Lung microvascular endothelial cell (primary cell): ENCODE data around the gene MRPL34. TPM values are rescaled to one million over a fixed set of nuclear protein-coding genes. Genes with fewer than 3 reads are reported as not detected.

Experiments
- DNase-seq, 2 donors: peaks; one replicate each; pipeline versions ENCODE4 v3.0.0 to v3.0.0-alpha.2; 2010; ENCODE audit warnings: low read depth in 2 of 2
- total RNA-seq: library from RNA; depleted of rRNA; stranded (reverse); fragments of >200 nt; gene quantifications from 2 replicates; pipeline ENCODE4 v1.2.1, GENCODE V29; 2014

MRPL34 gene
- total RNA-seq, 1 donor from 2014 or later = 56.9 TPM

- peak; percentile 100 for DNase-seq
These were observed 3.7 kb downstream of the MRPL34 start, which contains the start of gene DDA1 for GRCh38 chr19:17309198-17309964. DDA1 (plus strand) TSS chr19:17309563; CDS start chr19:17309655, 92 bp downstream.

GRCh38 chr19:17309965-17310461 is 4.3 kb downstream of the MRPL34 start:
- DNase-seq = peak in 1 of 2 donors; percentile 48

GRCh38 chr19:17311455-17312188 is 6.0 kb downstream of the MRPL34 start:
- peak in 1 of 2 donors; percentile 60 for DNase-seq

- DNase-seq = no peak
These were observed 6.8 kb downstream of the MRPL34 start for GRCh38 chr19:17312189-17313113.

- DNase-seq = no peak
These were observed 8.4 kb downstream of the MRPL34 start for GRCh38 chr19:17314007-17314593.

- peak in 1 of 2 donors; percentile 59 for DNase-seq
These were observed 13.3 kb downstream of the MRPL34 start for GRCh38 chr19:17318966-17319365.

GRCh38 chr19:17319473-17320238 is 14.0 kb downstream of the MRPL34 start:
- DNase-seq = no peak

- DNase-seq = no peak
These were observed 14.8 kb downstream of the MRPL34 start for GRCh38 chr19:17320435-17320834.

- DNase-seq = no peak
These were observed 16.2 kb downstream of the MRPL34 start for GRCh38 chr19:17321655-17322489.

GRCh38 chr19:17322854-17323253 is 17.2 kb downstream of the MRPL34 start:
- DNase-seq = no peak

- no peak for DNase-seq
These were observed 17.8 kb downstream of the MRPL34 start for GRCh38 chr19:17323300-17323963.

- no peak for DNase-seq
These were observed 18.3 kb downstream of the MRPL34 start for GRCh38 chr19:17323964-17324332.

GRCh38 chr19:17324357-17325114 is 18.9 kb downstream of the MRPL34 start:
- no peak for DNase-seq

- DNase-seq = no peak
These were observed 19.5 kb downstream of the MRPL34 start for GRCh38 chr19:17325133-17325532.

- DNase-seq = no peak
These were observed 20.4 kb downstream of the MRPL34 start for GRCh38 chr19:17325881-17326594.

- no peak for DNase-seq
These were observed 20.9 kb downstream of the MRPL34 start for GRCh38 chr19:17326595-17326966.

- DNase-seq = no peak
These were observed 21.5 kb downstream of the MRPL34 start for GRCh38 chr19:17327068-17327653.
